A172 (cell line): ENCODE measurements around the gene AHCYL2. TPM values are rescaled to one million over a fixed set of nuclear protein-coding genes. Genes with fewer than 3 reads are reported as not detected.

Experiments used
- DNase-seq: peaks from one replicate; pipeline ENCODE4 v3.0.0-alpha.2; 2015; ENCODE audit warnings: low spot score
- total RNA-seq: library from RNA; depleted of rRNA; stranded (reverse); fragments of >200 nt; shearing (Covaris generic); gene quantifications from 2 replicates; pipeline ENCODE4 v1.2.3, GENCODE V29; 2014; rRNA removed

AHCYL2 gene
- total RNA-seq, result 8.7 and 11.8 TPM in 2 replicates

GRCh38 chr7:129224251-129225205 is at the start of gene AHCYL2:
AHCYL2 (plus strand) TSS chr7:129225030.
- peak; percentile 96 for DNase-seq

DNA sequence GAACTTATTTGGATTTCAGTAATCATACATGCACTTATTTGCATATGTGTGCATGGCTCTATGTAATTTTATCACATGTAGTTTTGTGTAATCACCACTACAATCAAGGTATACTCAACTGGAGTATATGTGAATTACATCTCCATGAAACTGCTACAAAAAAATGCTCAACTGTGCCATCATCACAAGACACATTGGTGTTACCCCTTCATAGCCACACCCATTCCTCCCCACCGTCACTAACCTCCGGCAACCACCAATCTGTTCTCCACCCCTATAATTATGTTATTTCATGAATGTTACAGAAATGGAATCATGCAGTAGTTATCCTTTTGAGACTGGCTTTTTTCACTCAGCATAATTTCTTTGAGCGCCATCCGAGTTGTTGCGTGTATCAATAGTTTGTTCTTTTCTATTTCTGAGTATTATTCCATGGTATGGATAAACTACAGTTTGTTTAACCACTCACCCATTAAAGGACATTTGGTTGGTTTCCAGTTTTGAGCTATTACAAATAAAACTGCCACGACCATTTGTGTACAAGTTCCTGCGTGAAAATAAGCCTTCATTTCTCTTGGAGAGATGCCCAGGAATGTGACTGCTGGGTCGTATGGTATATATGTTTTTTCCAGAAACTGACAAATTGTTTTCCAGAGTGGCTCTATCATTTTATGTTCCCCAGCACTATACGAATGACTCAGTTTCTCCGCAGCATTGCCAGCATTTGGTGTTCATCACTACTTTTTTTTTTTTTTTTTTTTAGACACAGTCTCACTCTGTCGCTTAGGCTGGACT is 47.7 kb upstream of the AHCYL2 start:
- no peak for DNase-seq

- no peak for DNase-seq
Observed at GRCh38 chr7:129184981-129185670, 39.7 kb upstream of the AHCYL2 start.

GRCh38 chr7:129186749-129187260 is 38.0 kb upstream of the AHCYL2 start:
- DNase-seq, result no peak

DNA sequence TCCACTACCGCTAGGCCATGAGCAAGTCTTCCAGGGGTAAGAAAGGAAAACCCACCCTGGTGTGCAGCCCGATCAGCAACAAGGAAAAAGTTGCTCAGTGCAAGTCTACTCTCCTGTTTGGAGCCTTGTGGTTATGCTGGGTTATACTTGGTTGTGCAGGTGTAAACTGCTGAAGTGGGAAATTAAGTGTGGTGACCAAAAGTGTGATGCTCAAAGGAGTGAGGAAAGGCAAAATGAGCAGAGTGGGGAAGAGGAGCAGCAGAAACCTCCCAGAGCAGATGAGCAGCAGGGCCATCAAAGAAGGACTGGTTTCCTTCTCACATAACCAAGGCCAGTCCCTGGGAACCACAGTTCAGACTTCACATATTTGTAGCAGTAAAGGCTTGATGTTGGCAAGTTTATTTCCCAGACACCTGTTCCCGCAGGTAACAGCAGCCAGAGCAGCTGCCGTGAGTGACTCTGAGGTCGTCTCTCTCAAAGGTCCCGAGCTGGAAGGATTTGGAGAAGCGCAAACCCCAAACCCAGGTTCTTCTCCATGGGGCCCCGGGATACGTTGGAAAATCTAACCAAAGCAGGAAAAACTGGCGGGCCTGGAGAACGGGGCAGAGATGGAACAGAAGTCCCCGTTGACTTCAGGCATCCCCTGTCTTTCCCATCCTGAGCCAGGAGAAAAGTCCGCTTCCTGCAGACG is 37.0 kb upstream of the AHCYL2 start:
- no peak for DNase-seq

DNA sequence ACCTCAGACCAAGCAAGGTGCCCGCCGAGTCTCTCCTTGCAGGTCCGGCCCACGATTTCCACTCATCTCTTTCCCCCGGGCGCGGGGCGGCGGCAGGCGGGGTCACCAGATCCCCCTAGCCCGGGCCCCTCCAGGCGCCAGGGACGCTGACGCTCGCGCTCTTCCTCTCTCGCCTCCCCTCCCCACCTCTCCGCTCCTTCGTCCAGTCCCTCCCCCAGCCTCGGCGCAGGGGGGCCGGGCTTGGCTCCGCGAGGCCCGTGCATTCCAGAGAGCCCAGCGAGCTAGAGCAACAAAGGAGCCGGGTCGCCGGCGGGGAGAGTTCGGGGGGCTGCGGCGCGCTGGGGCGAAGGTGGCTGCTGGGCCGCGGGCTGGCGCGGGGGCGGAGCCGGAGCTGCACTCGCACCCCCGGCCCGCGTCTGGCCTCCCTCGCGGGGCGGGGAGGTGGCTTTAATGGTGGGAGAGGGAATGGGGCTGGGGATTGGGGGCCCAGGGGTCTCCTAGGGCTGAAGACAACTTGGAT is 36.4 kb upstream of the AHCYL2 start, which contains the start of gene SMO:
SMO (plus strand) TSS at position 262 of the 520 bp plus-strand sequence. CDS start 519 bp downstream, outside the sequence.
- DNase-seq, result peak; percentile 16

DNA sequence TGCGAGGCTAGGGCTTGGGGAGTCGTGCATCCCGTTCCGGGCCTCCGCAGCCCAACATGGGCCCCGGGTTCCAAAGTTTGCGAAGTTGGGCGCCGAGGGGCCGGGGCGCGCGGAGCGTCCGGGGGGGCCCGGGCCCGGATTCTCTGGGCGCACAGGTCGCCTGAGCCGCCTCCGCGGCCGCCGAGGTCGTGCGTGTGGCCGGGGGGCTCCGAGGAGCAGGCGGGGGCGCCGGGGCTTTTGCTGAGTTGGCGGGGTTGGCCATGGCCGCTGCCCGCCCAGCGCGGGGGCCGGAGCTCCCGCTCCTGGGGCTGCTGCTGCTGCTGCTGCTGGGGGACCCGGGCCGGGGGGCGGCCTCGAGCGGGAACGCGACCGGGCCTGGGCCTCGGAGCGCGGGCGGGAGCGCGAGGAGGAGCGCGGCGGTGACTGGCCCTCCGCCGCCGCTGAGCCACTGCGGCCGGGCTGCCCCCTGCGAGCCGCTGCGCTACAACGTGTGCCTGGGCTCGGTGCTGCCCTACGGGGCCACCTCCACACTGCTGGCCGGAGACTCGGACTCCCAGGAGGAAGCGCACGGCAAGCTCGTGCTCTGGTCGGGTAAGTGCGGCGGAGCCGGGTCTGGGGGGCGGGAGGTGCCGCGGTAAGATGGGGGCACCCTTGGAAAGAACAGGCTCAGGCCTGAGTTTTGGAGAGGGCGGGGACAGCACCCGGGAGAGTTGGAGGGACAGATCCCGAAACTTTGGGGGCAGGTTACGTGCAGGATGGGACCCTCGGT is 35.8 kb upstream of the AHCYL2 start:
- no peak for DNase-seq

GRCh38 chr7:129189661-129190310 is 35.0 kb upstream of the AHCYL2 start:
- DNase-seq, result no peak

DNA sequence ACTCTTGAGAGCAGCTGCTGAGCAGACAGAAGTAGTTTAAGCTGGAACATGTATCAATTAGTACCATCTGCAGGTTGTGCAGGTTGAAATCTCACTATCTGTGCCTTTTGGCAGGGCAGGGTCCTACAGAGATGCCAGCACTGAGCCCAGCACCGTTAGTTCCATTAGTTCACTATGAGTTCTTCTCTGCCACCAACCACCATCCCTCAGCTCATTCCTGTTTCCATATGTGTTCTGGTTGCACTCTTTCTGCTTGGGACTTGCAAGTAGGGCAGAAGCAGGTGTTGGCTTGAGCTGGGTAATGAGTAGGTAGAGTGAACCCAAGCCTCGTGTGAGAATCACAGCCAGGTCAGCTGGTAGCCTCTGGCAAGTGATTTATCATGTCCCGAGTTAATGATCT is 33.6 kb upstream of the AHCYL2 start:
- no peak for DNase-seq

GRCh38 chr7:129193892-129194291 is 30.9 kb upstream of the AHCYL2 start:
- DNase-seq, result no peak

DNA sequence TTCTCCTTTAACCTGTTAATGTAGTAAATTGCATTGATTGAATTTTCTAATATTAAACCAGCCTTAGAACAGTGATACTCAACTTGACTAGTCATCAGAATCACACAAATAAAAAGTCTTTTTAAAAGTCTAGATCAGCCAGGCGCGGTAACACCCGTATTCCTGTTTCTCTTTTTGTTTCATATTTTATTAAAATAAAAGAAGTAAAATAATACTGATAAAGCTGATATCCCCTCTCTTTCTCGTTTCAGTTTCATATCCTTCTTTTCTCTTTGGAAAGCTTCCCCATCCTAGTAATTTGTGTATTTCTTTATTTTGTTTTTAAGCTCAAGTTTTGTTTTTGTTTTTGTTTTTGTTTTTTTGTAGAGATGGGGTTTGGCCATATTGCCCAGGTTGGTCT is 27.1 kb upstream of the AHCYL2 start:
- no peak for DNase-seq

DNA sequence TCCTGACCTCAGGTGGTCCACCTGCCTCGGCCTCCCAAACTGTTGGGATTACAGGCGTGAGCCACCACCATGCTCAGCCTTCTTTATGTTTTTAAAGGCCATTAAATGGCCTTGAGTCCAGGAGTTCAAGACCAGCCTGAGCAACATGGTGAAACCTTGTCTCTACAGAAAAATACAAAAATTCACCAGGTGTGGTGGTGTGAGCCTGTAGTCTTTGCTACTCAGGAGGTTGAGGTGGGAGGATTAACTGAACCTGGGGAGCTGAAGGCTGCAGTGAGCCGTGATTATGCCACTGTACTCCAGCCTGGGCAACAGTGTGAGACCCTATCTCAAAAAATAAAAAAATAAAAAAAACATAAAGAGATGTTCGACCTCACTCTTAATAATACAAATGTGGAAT is 25.4 kb upstream of the AHCYL2 start:
- DNase-seq, result no peak

GRCh38 chr7:129202058-129202777 is 22.6 kb upstream of the AHCYL2 start:
- DNase-seq, result no peak

DNA sequence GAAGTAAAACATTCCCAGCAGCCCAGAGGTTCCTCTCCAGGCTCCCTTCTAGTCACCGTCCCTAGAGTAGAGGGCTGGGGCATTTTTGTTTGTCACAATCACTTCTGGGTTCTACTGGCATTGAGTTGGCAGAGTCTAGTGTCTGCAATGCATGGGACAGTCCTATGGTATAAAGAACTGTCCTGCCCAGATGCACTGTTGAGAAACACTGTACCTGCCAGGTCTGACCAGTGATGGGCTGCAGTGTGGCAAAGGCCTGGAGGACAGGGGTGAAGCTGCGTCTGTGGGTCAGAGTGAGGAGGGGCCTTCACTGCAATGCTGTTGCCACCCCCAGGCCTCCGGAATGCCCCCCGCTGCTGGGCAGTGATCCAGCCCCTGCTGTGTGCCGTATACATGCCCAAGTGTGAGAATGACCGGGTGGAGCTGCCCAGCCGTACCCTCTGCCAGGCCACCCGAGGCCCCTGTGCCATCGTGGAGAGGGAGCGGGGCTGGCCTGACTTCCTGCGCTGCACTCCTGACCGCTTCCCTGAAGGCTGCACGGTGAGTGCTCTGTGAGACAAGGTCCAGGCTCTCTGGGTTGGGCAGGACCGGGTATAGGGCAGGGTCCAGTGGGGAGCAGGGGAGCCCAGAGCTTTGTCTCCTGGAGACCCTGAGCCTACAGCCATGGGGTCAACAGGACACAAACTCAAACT is 21.6 kb upstream of the AHCYL2 start:
- DNase-seq, result no peak

DNA sequence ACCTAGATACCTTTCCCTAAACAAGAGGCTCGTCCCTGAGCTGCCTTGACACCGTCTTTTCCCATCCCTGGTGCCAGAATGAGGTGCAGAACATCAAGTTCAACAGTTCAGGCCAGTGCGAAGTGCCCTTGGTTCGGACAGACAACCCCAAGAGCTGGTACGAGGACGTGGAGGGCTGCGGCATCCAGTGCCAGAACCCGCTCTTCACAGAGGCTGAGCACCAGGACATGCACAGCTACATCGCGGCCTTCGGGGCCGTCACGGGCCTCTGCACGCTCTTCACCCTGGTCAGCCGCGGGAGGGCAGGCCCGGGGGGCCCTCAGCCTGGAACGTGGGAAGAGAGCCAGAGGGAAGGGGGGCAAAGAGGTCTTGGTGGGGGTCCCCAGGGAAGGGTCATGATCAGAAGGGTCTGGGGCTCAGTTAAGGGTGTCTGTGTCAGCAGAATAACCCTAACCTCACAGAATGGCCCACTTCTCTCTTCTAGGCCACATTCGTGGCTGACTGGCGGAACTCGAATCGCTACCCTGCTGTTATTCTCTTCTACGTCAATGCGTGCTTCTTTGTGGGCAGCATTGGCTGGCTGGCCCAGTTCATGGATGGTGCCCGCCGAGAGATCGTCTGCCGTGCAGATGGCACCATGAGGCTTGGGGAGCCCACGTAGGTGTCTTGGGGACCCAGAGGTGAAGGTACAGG is 19.6 kb upstream of the AHCYL2 start:
- no peak for DNase-seq

- DNase-seq, result no peak
Observed at GRCh38 chr7:129205987-129206785, 18.6 kb upstream of the AHCYL2 start.

- DNase-seq, result no peak
Observed at GRCh38 chr7:129208667-129209066, 16.2 kb upstream of the AHCYL2 start.
